HepG2 (cell line): ENCODE measurements around the gene NAALADL1. TPM values are rescaled to one million over a fixed set of nuclear protein-coding genes. Genes with fewer than 3 reads are reported as not detected.

ENCODE experiments used
- BCLAF1 ChIP-seq: fragments of 450-650 bp; IDR thresholded peaks from 2 replicates; pipeline ENCODE4 v1.6.1; 2017; ENCODE audit warnings: mild to moderate bottlenecking
- CCAR2 ChIP-seq: fragments of 200-400 bp; formaldehyde crosslinking; optimal IDR thresholded peaks from 2 replicates; pipeline ENCODE3; 2018; ENCODE audit warnings: low read depth, mild to moderate bottlenecking, low read length, moderate library complexity
- KDM3A ChIP-seq: IDR thresholded peaks from 2 replicates; pipeline ENCODE4 v1.6.1; 2018; ENCODE audit warnings: low read depth, missing compliant biosample characterization
- LBX2 ChIP-seq: sonication (generic); formaldehyde crosslinking; IDR thresholded peaks from 2 replicates; pipeline ENCODE4 v1.5.0; 2020; ENCODE audit warnings: missing genetic modification reagents, mild to moderate bottlenecking, borderline replicate concordance
- LRRFIP1 ChIP-seq: sonication (generic); formaldehyde crosslinking; conservative IDR thresholded peaks from 2 replicates; pipeline ENCODE4 v1.4.0; 2020; ENCODE audit warnings: missing genetic modification reagents
- MTA3 ChIP-seq: sonication (generic); formaldehyde crosslinking; IDR thresholded peaks from 2 replicates; pipeline ENCODE4 v1.4.0; 2020; ENCODE audit warnings: missing genetic modification reagents
- SPEN ChIP-seq: sonication (generic); formaldehyde crosslinking; IDR thresholded peaks from 2 replicates; pipeline ENCODE4 v1.5.1; 2020; ENCODE audit warnings: low read depth, mild to moderate bottlenecking, missing genetic modification reagents
- YEATS2 ChIP-seq: sonication (generic); formaldehyde crosslinking; IDR thresholded peaks from 2 replicates; pipeline ENCODE4 v1.4.0; 2020; ENCODE audit warnings: missing genetic modification reagents, borderline replicate concordance
- ZFP91 ChIP-seq: sonication (generic); formaldehyde crosslinking; IDR thresholded peaks from 2 replicates; pipeline ENCODE4 v1.9.0; 2022; ENCODE audit warnings: missing genetic modification reagents, mild to moderate bottlenecking, borderline replicate concordance
- ZNF101 ChIP-seq: sonication (generic); formaldehyde crosslinking; IDR thresholded peaks from 2 replicates; pipeline ENCODE4 v1.4.0; 2020; ENCODE audit warnings: mild to moderate bottlenecking, low read depth, missing genetic modification reagents, borderline replicate concordance
- ZNF136 ChIP-seq: sonication (generic); formaldehyde crosslinking; IDR thresholded peaks from 2 replicates; pipeline ENCODE4 v1.8.1; 2022; ENCODE audit warnings: low read depth, mild to moderate bottlenecking, moderate library complexity, missing genetic modification reagents
- ZNF503 ChIP-seq: sonication (generic); formaldehyde crosslinking; IDR thresholded peaks from 2 replicates; pipeline ENCODE4 v1.4.0; 2020; ENCODE audit warnings: missing genetic modification reagents
- ZNF547 ChIP-seq: sonication (generic); formaldehyde crosslinking; IDR thresholded peaks from 2 replicates; pipeline ENCODE4 v1.5.1; 2020; ENCODE audit warnings: mild to moderate bottlenecking, missing genetic modification reagents
- ZNF773 ChIP-seq: sonication (generic); formaldehyde crosslinking; IDR thresholded peaks from 2 replicates; pipeline ENCODE4 v1.4.0; 2020; ENCODE audit warnings: missing genetic modification reagents, borderline replicate concordance
- polyA plus RNA-seq, 8 experiments: library from polyadenylated mRNA; depleted of rRNA in 3 of 8; stranded (reverse) in 7 of 8; unstranded in 1 of 8; fragments of >200 nt; fragmentation: Illumina TruSeq in 4 of 8; extraction: Trizol in 4 of 8; gene quantifications; 2 replicates each; pipeline versions ENCODE4 v1.2.1 to v1.2.3, GENCODE V29; 2011 to 2016; ENCODE audit warnings: low read depth in 4 of 8, missing spikeins in 1 of 8, mixed read lengths in 1 of 8; ENCODE audit not compliant: insufficient read depth in 1 of 8
- total RNA-seq, 5 experiments: library from RNA; depleted of rRNA; stranded (reverse); fragments of >200 nt; fragmentation: Illumina TruSeq; extraction: Trizol; gene quantifications; 2 replicates each; pipeline ENCODE4 v1.2.3, GENCODE V29; 2016; ENCODE audit warnings: low read depth in 1 of 5

NAALADL1 gene
- total and polyA plus RNA-seq, 2 of the 13 experiments (the other 11 are each of a cell fraction or from before 2014, with no cell fraction given), result 9.3 to 33.9 TPM

- peak; percentile 69; the same call in 1 of the 2 replicates for TF ChIP-seq LRRFIP1
- TF ChIP-seq LBX2, result no peak
- peak; percentile 75 for TF ChIP-seq KDM3A
- 0 out of 2 replicates have a peak, but pooled peaks have one; percentile 3 for TF ChIP-seq ZNF136 (CRISPR knock-in tag)
- TF ChIP-seq ZNF503 (CRISPR knock-in tag), result no peak
- TF ChIP-seq YEATS2 (CRISPR knock-in tag), result no peak
- TF ChIP-seq BCLAF1, result no peak
- no peak for TF ChIP-seq ZNF773 (CRISPR knock-in tag)
- TF ChIP-seq CCAR2, result no peak
- peak; percentile 94; the same call in 1 of the 2 replicates for TF ChIP-seq ZFP91 (CRISPR knock-in tag)
- no peak for TF ChIP-seq ZNF547 (CRISPR knock-in tag)
- TF ChIP-seq SPEN (CRISPR knock-in tag), result no peak
- TF ChIP-seq MTA3 (CRISPR knock-in tag), result no peak
- no peak for TF ChIP-seq ZNF101 (CRISPR knock-in tag)
These were observed 61.5 kb downstream of the NAALADL1 start, which contains the start of gene BATF2 (continued) for GRCh38 chr11:64996710-64997380.
